SK-N-SH (cell line): ENCODE measurements around the gene ADCY7.

Experiments used
- EP300 ChIP-seq, 2 experiments: IDR thresholded peaks; 2 replicates each; pipeline versions ENCODE4 v1.4.0 to v1.6.1; 2012; ENCODE audit warnings: borderline replicate concordance in 1 of 2, low read depth in 1 of 2, low read length in 1 of 2
- EZH2phosphoT487 ChIP-seq: fragments of 200-600 bp; sonication (generic); IDR thresholded peaks from 2 replicates; pipeline ENCODE4 v1.6.1; 2017; ENCODE audit warnings: low read depth, mixed run types, mild to moderate bottlenecking, antibody characterized with exemption, moderate library complexity, borderline replicate concordance
- GABPA ChIP-seq: IDR thresholded peaks from 2 replicates; pipeline ENCODE4 v1.4.0; 2012; ENCODE audit warnings: low read depth, mild to moderate bottlenecking
- JUND ChIP-seq: IDR thresholded peaks from 2 replicates; pipeline ENCODE4 v1.4.0; 2012
- POLR2AphosphoS5 ChIP-seq: IDR thresholded peaks from 2 replicates; pipeline ENCODE4 v1.6.1; 2012; ENCODE audit warnings: low read depth, low read length
- RAD21 ChIP-seq: IDR thresholded peaks from 2 replicates; pipeline ENCODE4 v1.6.1; 2012; ENCODE audit warnings: mild to moderate bottlenecking, low read length
- RCOR1 ChIP-seq: fragments of 150-350 bp; IDR thresholded peaks from 2 replicates; pipeline ENCODE4 v1.6.1; 2017; ENCODE audit warnings: antibody characterized with exemption, low read length
- RXRA ChIP-seq: IDR thresholded peaks from 2 replicates; pipeline ENCODE4 v1.4.0; 2012; ENCODE audit warnings: low read depth, mild to moderate bottlenecking, borderline replicate concordance
- TAF1 ChIP-seq: IDR thresholded peaks from 2 replicates; pipeline ENCODE4 v1.6.1; 2012; ENCODE audit warnings: low read depth, mild to moderate bottlenecking, low read length, moderate library complexity, borderline replicate concordance
- TF ChIP-seq, protein P1 (sequence below): IDR thresholded peaks from 2 replicates; pipeline ENCODE4 v1.6.1; 2012; ENCODE audit warnings: mild to moderate bottlenecking, low read depth, low read length, moderate library complexity
- TF ChIP-seq, protein P2 (sequence below): fragments of 200-600 bp; sonication (generic); IDR thresholded peaks from 2 replicates; pipeline ENCODE4 v1.6.1; 2017; ENCODE audit warnings: antibody characterized with exemption, mild to moderate bottlenecking, moderate library complexity
- TF ChIP-seq, protein P3 (sequence below): fragments of 150-350 bp; IDR thresholded peaks from 2 replicates; pipeline ENCODE4 v1.6.1; 2017; ENCODE audit warnings: antibody characterized with exemption, low read length, low read depth, borderline replicate concordance
- TF ChIP-seq, protein P4 (sequence below): IDR thresholded peaks from 2 replicates; pipeline ENCODE4 v1.4.0; 2012; ENCODE audit warnings: low read depth, borderline replicate concordance

DNA sequence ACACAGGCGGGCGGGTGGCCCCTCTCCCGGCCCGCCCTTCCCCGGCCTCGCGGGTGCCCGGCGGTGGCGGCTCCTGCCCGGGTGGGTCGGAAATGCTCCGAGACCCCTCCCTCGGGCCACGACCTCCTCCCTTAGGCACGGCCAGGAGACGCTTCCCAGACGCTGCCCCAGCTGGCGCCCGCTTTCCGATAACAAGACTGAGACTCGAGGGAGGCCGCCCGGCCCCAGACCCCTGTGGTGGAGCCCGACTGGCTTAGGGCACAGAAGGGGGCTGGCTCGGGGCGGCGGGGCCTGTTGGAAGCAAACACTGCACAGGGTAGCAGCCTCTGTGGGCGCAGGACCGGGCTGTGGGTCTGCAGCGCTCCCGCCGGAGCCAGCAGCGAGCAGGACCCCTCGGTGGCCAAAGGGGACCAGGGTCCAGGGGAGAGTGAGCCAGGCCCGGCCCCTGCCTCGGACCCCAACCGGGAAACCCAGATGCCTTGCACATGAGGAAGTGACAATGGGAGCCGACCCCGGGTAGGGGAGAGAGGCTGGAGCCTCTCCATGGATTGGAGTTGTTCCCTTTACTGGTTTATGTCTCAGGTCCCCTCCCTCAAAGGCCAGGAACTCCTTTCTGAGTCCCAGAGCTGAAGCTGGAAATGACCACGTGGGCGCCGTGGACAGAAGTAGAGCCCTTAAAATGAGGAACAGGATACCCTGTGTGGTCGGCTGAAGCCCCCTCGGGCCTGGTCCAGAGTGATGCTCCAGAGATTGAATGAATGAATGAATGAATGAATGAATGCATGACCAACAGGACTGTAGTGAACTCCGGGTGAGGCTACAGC, 19.8 kb upstream of the ADCY7 start:
- TF ChIP-seq RAD21 = no peak
- TF ChIP-seq TAF1 = no peak
- no peak for TF ChIP-seq RXRA
- TF ChIP-seq POLR2AphosphoS5 = no peak
- TF ChIP-seq, protein P1, sequence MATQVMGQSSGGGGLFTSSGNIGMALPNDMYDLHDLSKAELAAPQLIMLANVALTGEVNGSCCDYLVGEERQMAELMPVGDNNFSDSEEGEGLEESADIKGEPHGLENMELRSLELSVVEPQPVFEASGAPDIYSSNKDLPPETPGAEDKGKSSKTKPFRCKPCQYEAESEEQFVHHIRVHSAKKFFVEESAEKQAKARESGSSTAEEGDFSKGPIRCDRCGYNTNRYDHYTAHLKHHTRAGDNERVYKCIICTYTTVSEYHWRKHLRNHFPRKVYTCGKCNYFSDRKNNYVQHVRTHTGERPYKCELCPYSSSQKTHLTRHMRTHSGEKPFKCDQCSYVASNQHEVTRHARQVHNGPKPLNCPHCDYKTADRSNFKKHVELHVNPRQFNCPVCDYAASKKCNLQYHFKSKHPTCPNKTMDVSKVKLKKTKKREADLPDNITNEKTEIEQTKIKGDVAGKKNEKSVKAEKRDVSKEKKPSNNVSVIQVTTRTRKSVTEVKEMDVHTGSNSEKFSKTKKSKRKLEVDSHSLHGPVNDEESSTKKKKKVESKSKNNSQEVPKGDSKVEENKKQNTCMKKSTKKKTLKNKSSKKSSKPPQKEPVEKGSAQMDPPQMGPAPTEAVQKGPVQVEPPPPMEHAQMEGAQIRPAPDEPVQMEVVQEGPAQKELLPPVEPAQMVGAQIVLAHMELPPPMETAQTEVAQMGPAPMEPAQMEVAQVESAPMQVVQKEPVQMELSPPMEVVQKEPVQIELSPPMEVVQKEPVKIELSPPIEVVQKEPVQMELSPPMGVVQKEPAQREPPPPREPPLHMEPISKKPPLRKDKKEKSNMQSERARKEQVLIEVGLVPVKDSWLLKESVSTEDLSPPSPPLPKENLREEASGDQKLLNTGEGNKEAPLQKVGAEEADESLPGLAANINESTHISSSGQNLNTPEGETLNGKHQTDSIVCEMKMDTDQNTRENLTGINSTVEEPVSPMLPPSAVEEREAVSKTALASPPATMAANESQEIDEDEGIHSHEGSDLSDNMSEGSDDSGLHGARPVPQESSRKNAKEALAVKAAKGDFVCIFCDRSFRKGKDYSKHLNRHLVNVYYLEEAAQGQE = no peak
- no peak for TF ChIP-seq EP300 (IDR thresholded peaks at IDR 0.05; ENCODE audit: borderline replicate concordance in 1 of 2, low read depth in 1 of 2, low read length in 1 of 2)
- TF ChIP-seq, protein P2, sequence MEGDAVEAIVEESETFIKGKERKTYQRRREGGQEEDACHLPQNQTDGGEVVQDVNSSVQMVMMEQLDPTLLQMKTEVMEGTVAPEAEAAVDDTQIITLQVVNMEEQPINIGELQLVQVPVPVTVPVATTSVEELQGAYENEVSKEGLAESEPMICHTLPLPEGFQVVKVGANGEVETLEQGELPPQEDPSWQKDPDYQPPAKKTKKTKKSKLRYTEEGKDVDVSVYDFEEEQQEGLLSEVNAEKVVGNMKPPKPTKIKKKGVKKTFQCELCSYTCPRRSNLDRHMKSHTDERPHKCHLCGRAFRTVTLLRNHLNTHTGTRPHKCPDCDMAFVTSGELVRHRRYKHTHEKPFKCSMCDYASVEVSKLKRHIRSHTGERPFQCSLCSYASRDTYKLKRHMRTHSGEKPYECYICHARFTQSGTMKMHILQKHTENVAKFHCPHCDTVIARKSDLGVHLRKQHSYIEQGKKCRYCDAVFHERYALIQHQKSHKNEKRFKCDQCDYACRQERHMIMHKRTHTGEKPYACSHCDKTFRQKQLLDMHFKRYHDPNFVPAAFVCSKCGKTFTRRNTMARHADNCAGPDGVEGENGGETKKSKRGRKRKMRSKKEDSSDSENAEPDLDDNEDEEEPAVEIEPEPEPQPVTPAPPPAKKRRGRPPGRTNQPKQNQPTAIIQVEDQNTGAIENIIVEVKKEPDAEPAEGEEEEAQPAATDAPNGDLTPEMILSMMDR = no peak
- TF ChIP-seq RCOR1 = no peak
- TF ChIP-seq, protein P3, sequence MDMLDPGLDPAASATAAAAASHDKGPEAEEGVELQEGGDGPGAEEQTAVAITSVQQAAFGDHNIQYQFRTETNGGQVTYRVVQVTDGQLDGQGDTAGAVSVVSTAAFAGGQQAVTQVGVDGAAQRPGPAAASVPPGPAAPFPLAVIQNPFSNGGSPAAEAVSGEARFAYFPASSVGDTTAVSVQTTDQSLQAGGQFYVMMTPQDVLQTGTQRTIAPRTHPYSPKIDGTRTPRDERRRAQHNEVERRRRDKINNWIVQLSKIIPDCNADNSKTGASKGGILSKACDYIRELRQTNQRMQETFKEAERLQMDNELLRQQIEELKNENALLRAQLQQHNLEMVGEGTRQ = no peak
- TF ChIP-seq JUND = no peak
- TF ChIP-seq, protein P4, sequence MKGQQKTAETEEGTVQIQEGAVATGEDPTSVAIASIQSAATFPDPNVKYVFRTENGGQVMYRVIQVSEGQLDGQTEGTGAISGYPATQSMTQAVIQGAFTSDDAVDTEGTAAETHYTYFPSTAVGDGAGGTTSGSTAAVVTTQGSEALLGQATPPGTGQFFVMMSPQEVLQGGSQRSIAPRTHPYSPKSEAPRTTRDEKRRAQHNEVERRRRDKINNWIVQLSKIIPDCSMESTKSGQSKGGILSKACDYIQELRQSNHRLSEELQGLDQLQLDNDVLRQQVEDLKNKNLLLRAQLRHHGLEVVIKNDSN = no peak
- no peak for TF ChIP-seq EZH2phosphoT487
- no peak for TF ChIP-seq GABPA
